ENCODE measurements around the gene ARHGAP10.

ARHGAP10 gene

GRCh38 chr4:148101235-148101634 is 369.3 kb downstream of the ARHGAP10 start:
- no peak for TF ChIP-seq CTCF (IDR thresholded peaks at IDR 0.05; ENCODE audit: extremely low read depth, missing control alignments)
- DNase-seq (ENCODE audit: low spot score) = no peak

DNA sequence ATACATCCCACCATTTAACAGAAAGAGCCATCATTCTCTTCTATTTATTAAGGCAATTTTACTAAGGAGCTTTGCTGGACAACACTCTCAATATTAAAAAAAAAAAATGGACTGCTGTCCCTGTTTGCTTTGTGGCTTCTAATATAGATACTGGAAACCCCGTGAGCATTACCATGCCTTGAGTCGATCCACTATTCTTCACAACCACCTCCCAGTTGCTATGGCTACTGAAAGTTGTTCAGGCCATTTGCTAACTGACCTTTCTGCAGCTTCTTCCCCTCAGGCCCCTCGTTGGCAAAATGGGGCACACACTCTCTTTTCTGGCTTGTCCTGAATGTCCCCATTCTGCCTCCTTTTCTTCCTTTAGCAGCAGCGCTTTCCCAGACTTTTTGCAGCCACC is 369.9 kb downstream of the ARHGAP10 start:
- no peak for TF ChIP-seq CTCF (IDR thresholded peaks at IDR 0.05; ENCODE audit: extremely low read depth, missing control alignments)

GRCh38 chr4:148103597-148104355 is 371.9 kb downstream of the ARHGAP10 start:
- no peak for TF ChIP-seq CTCF (IDR thresholded peaks at IDR 0.05; ENCODE audit: extremely low read depth, missing control alignments)
- DNase-seq (ENCODE audit: low spot score) = no peak

More for the DNA sequence above, 369.9 kb downstream of the ARHGAP10 start:
- DNase-seq (ENCODE audit: low spot score) = no peak

DNA sequence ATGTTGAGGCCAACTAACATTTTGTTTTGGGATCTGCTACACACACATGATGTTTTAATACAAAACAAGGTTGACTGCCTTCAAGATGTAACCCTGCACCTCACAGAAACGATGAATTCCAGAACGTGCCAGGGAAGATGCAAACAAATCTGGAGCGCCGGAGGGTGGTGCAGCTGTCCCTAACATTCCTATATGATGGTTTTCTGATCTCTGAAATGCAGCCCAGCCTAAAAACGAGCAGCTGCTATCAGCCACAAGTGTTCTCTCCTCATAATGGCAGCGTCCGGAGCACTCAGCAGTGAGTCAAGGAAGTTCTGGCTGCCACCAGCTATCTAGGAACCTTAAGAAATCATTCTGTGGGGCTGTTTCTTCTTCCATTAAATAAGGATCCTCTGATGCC is 376.9 kb downstream of the ARHGAP10 start:
- no peak for DNase-seq (ENCODE audit: low spot score)
- no peak for TF ChIP-seq CTCF (IDR thresholded peaks at IDR 0.05; ENCODE audit: extremely low read depth, missing control alignments)

DNA sequence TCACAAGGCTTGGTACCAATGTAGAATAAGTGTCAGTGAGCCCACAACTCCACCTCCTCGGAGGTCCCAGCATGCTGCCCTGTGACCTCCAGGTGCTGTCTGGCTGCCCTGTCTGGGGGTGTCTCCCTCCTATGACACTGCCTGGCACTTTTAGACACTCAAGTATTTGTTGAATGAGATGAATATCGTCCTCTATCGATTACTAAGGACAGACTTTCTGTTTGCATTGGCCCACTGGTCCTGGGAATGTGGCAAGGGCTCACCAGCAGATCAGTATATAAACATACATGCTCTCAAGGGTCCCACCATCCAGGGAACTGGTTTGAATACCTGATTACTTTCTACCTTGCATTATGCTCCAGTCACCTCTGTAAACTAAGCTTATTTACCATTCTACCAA is 377.3 kb downstream of the ARHGAP10 start:
- no peak for TF ChIP-seq CTCF (IDR thresholded peaks at IDR 0.05; ENCODE audit: extremely low read depth, missing control alignments)
- no peak for DNase-seq (ENCODE audit: low spot score)

DNA sequence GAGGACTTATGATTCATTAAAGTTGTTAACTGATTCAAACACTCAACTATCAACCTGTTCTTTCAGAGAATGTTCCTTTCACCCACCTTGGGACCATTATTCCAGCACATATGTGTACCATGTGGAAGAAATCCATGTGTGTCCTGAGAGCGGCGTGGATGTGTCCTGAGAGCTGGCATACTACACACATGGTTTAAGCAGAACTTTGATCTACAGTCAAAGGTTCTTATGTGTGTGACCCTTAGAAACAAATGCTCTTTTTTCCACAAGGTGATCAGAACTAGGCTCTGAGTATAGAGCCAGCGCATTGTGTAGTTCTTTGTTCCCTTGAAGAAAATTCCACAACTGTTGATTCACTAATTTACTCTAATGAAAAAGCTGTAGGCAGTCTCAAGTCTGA is 378.3 kb downstream of the ARHGAP10 start:
- TF ChIP-seq CTCF (IDR thresholded peaks at IDR 0.05; ENCODE audit: extremely low read depth, missing control alignments) = no peak

GRCh38 chr4:148112231-148112982 is 380.5 kb downstream of the ARHGAP10 start:
- no peak for DNase-seq (ENCODE audit: low spot score)
- TF ChIP-seq CTCF (IDR thresholded peaks at IDR 0.05; ENCODE audit: extremely low read depth, missing control alignments) = no peak

More for the DNA sequence above, 378.3 kb downstream of the ARHGAP10 start:
- DNase-seq (ENCODE audit: low spot score) = no peak
